HG03439 (cell line): ENCODE data around the gene TEPSIN.
A peak's percentile ranks its signal among the peaks of the same experiment; 100 is the strongest.

ENCODE experiments used
- ATAC-seq: cut with Tn5 transposase; IDR thresholded peaks from one replicate; pipeline ENCODE4 v1.9.1; 2021; ENCODE audit warnings: mild to moderate bottlenecking, moderate library complexity; ENCODE audit not compliant: unreplicated experiment

Gene TEPSIN, protein sequence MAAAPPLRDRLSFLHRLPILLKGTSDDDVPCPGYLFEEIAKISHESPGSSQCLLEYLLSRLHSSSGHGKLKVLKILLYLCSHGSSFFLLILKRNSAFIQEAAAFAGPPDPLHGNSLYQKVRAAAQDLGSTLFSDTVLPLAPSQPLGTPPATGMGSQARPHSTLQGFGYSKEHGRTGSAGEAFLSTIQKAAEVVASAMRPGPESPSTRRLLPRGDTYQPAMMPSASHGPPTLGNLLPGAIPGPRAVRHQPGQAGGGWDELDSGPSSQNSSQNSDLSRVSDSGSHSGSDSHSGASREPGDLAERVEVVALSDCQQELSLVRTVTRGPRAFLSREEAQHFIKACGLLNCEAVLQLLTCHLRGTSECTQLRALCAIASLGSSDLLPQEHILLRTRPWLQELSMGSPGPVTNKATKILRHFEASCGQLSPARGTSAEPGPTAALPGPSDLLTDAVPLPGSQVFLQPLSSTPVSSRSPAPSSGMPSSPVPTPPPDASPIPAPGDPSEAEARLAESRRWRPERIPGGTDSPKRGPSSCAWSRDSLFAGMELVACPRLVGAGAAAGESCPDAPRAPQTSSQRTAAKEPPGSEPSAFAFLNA

DNA sequence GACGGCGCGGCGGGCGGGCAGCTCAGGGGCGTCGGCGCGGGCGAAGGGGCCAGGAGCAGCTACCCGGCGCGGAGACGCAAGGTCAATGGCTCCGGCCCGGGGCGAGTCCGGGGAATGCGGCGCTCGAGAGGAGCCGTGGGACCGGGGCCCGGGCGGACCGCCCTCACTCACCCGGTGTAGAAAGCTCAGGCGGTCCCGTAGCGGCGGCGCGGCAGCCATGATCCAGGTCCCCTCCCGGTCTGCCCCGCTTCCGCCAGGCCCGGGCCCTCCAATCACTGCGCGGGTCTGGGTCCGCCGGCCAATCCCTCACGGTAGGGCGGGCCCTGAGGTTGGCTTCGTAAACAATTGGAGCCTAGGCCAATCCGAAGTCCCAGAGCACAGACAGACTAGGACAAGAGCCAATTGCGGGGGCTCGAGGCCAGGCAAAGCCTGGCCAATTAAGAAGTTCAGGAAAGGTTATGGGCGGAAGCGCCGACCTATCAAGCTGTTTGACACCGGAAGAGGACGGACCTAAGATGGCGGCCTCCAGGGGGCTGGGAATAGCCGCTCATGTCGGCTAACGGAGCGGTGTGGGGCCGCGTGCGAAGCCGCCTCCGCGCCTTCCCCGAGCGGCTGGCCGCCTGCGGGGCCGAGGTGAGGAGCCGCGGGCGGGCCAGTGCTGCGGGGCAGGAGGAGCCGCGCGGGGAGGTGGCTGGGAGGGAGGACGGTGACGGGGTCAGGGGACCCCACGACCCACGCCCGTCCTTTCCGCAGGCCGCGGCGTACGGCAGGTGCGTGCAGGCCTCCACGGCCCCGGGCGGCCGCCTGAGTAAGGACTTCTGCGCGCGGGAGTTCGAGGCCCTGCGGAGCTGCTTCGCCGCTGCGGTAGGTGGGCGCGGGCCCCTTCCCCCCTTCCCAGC is at the start of gene TEPSIN, which contains the start of gene NDUFAF8:
Gene TEPSIN, minus strand, starts transcription at position 241 of the 899 bp plus-strand sequence. Its CDS starts 22 bp downstream, at position 219.
Gene NDUFAF8, plus strand, starts transcription at position 504 of the 899 bp plus-strand sequence. Its CDS starts 46 bp downstream, at position 550.
- peak; percentile 84 for ATAC-seq

GRCh38 chr17:81287741-81288430 is 49.0 kb upstream of the TEPSIN start:
- ATAC-seq: no peak

DNA sequence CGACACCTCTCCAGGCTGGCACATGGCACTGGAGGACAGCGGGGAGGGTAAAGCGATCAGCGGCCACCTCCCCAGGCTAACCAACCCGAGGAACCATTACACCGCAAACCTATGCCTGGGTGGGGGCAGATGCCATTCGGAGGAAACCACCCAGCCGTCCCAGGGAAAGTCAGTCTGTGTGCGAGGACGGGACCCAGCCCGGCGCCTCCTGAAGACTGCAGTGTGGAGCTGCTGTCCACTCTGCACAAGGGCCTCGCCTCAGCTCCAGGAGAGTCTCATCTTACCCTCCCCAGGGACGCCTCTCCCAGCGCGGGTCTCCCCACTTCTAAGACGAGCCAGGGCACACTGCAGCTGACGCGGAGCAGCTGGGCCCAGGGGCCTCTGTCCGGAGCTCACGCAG is 48.3 kb upstream of the TEPSIN start:
- no peak for ATAC-seq

GRCh38 chr17:81286491-81287145 is 47.8 kb upstream of the TEPSIN start:
- ATAC-seq: no peak

GRCh38 chr17:81285894-81286293 is 47.0 kb upstream of the TEPSIN start:
- no peak for ATAC-seq

DNA sequence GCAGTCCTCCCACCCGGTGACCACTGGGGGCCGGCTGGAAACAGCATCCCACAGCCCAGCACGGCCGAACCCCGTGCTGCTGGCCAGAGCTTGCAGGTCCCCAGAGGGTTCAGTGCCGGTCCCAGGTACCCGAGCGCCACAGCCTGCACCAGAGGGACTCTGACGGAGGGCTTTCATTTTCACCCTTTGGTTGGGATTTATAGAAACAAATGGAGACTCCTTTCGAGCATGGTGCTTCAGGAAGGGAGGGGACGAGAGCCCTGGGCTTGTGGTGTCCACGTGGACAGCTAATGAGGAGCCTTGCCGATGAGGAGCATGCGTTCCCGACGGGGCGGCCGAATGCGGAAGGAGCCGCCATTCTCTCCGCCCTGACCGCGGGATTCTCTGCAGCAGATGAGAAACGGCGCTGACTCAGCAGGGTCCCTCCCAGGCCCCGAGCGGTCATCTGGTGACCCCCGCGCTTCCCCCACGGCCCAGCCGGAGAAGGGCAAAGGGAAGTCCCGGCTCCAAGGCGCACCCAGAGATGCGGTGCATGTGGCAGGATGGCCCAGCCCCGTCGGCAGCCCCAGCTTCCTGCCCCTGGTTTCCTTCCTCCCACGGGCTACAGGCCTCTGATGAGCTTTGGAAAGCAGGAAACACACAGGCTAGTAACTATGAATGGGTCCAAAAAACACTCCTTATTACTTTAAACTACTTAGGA is 46.5 kb upstream of the TEPSIN start:
- no peak for ATAC-seq

GRCh38 chr17:81282876-81283275 is 44.0 kb upstream of the TEPSIN start:
- ATAC-seq: no peak

GRCh38 chr17:81282141-81282540 is 43.3 kb upstream of the TEPSIN start:
- ATAC-seq: no peak

DNA sequence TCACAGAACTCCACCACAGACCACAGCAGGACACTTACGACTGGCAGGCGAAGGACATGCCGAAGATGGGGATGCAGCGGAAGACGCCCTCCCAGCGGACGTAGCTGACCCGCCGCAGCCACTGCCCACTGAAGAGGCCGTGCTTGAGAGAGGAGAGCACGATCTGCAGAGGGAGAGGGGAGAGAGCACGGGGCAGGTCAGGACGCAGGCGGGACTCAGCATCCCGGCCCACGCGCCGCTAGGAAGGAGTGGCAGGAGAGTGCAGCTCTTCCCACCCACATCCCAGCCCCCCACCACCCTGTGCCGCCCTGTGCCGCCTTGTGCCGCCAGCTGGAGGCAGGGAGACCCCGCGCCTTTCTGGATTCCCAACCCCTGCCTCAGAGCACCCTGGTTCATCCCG is 41.7 kb upstream of the TEPSIN start:
- ATAC-seq: no peak

GRCh38 chr17:81279278-81280275 is 40.7 kb upstream of the TEPSIN start:
- no peak for ATAC-seq

- ATAC-seq: no peak
Observed at GRCh38 chr17:81278831-81279230, 40.0 kb upstream of the TEPSIN start.

DNA sequence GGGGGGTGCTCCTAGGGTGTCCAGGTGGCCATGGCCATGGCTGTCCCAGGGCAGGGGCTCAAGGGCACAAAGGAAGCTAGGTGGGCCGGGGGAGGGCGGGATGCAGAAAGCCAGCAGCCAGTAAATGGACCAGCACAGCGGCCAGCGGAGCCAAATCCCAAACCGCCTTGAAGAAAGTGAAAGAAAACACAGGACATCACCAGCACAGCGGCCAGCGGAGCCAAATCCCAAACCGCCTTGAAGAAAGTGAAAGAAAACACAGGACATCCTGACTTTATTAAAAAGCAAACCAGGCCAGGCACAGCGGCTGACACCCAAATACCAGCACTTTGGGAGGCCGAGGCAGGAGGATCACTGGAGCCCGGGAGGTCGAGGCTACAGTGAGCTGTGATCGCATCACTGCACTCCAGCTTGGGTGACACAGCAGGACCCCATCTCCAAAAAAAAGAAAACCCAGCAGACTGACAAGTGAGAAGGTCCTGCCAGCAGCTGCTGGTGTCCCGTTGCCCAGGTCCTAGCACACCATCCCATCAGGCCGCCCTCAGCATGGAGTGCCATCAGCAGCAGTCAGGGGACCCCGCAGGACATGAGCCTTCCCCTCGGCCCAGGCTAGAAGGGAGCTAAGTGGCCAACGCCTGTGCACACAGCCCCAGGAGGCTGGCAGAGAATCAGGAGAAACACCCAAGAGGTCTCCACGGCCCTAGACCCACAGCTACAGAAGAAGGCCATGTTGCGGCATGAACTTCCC is 39.3 kb upstream of the TEPSIN start:
- no peak for ATAC-seq

- ATAC-seq: no peak
Observed at GRCh38 chr17:81277421-81277820, 38.6 kb upstream of the TEPSIN start.

DNA sequence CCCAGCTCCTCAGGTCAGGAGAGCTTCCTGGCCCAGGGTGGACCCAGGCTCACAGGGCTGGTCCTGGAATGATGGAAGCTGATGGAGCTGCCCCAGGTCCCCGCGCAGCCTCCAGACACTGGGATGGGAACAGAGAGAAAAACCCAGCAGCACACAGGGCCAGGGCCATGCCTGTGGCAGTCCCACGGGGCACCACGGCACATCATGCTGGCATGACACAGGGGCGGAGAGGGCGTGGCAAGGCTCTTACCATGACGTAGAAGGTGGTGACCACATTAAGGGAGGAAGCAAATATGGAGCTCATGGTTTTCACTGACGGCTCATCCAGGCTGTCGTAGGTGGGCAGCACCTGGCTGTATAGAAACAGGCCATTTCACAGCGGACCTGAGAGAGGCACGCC is 37.9 kb upstream of the TEPSIN start:
- no peak for ATAC-seq

DNA sequence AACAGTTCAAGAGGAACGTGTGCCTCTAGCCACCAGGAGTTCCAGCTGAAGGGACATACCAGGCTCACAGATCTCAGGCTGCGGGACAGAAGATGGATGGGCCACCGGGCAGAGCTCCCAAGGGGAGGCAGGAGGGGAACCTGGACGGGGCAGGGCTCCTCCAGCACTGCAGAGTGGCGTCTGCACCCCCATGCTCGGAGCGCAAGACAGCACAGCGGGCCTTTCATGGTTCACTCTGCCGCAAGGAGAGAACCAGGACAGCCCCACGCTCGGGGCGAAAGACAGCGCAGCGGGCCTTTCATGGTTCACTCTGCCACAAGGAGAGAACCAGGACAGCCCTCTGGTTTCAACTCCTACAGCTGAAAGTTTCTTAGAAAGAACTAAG is 35.6 kb upstream of the TEPSIN start:
- ATAC-seq: no peak

DNA sequence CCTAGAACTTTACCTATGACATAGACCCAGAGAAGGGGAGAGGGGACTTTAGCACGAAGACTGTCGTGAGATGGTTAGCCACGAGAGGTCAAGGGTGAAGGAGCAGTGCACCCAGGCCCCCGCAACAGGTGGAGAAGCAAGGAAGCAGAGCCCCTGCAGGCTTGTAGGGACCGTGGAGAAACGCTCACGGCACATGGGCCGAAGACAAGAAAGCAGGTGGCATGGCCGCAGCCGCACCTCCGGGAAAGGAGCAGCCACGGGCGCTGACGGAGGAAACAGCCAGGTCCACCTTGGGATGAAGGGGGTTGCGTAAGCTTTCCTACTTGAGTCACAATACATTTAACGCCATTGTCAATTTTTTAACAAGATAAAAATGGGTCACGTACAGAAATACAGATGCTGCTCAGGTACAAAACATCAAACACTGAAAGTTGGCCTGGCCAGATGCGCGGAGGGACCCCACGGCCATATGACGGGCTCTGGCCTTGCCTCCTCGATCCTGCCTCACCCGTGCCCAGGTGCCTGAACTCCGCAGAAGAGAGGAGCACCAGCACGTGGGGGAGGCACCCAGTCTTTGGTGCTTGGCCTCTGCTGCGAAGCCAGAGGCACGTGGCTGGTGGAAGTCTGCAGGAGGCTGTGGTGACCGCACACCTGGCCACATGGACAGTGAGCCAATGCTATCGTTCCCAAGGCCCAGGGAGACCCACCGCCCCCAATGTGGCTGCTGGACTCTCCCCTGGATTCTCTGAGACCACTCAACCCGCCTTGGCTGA is 35.0 kb upstream of the TEPSIN start:
- no peak for ATAC-seq

DNA sequence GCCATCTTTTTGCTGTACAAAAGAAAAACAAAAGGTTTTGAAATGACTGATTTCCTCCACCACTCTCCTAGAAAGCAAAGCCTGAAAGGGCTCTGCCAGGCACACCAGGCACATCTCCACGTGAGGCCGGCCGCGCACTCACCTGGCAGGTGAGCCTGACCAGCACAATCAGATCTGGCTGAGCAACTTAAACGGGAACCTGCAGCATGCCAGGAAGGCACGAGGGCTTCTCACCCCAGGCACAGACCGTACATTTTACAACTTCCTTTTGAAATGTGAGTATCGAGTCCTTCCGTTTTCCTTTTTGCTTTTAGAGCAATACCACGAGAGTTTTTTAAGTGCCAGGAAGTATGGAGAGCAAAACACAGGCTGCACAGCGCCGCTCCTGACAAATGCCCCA is 33.8 kb upstream of the TEPSIN start:
- no peak for ATAC-seq
